Liver (tissue), 9 donors: ENCODE measurements around the gene METTL18. TPM values are rescaled to one million over a fixed set of nuclear protein-coding genes. Genes with fewer than 3 reads are reported as not detected.
A peak's percentile ranks its signal among the peaks of the same experiment; 100 is the strongest.

Source experiments
- DNase-seq: peaks from one replicate; pipeline ENCODE4 v3.0.0-alpha.2; 2017; ENCODE audit warnings: low spot score
- H3K27ac ChIP-seq, 2 donors: one replicate each; pipeline ENCODE4 v1.7.0; 2013; ENCODE audit warnings: inconsistent platforms in 2 of 2, low read length in 2 of 2, control low read depth in 1 of 2, low read depth in 1 of 2, mild to moderate bottlenecking in 1 of 2
- H3K27me3 ChIP-seq, 4 donors: one replicate each; pipeline versions ENCODE4 v1.6.1 to v1.7.0; 2013; ENCODE audit warnings: low read length in 3 of 4, inconsistent platforms in 1 of 4, mild to moderate bottlenecking in 1 of 4, moderate library complexity in 1 of 4; ENCODE audit not compliant: control insufficient read depth in 4 of 4, insufficient read depth in 4 of 4
- H3K36me3 ChIP-seq, 4 donors: one replicate each; pipeline versions ENCODE4 v1.6.1 to v1.7.0; 2013; ENCODE audit warnings: low read length in 3 of 4, mild to moderate bottlenecking in 3 of 4, low read depth in 1 of 4, moderate library complexity in 1 of 4; ENCODE audit not compliant: control insufficient read depth in 4 of 4, insufficient read depth in 3 of 4
- H3K4me1 ChIP-seq, 4 donors: one replicate each; pipeline versions ENCODE4 v1.6.1 to v1.7.0; 2013; ENCODE audit warnings: low read length in 3 of 4, mild to moderate bottlenecking in 3 of 4, moderate library complexity in 1 of 4; ENCODE audit not compliant: control insufficient read depth in 4 of 4, insufficient read depth in 4 of 4
- H3K4me3 ChIP-seq, 3 donors: one replicate each; pipeline versions ENCODE4 v1.6.1 to v1.7.0; 2013; ENCODE audit warnings: low read length in 3 of 3, control low read depth in 1 of 3, low read depth in 1 of 3, mild to moderate bottlenecking in 1 of 3
- H3K9ac ChIP-seq, 2 donors: one replicate each; pipeline ENCODE4 v1.7.0; 2013; ENCODE audit warnings: low read length in 2 of 2, mild to moderate bottlenecking in 2 of 2, moderate library complexity in 2 of 2, control low read depth in 1 of 2, low read depth in 1 of 2
- H3K9me3 ChIP-seq, 4 donors: one replicate each; pipeline versions ENCODE4 v1.6.1 to v1.7.0; 2013; ENCODE audit warnings: low read length in 3 of 4; ENCODE audit not compliant: control insufficient read depth in 4 of 4
- EGR1 ChIP-seq, 2 donors: IDR thresholded peaks; 2 replicates each; pipeline ENCODE4 v1.6.1; 2016 to 2018; ENCODE audit warnings: antibody characterized with exemption in 2 of 2, low read depth in 2 of 2
- FOXA1 ChIP-seq: IDR thresholded peaks from 2 replicates; pipeline ENCODE4 v1.6.1; 2016; ENCODE audit warnings: antibody characterized with exemption
- FOXA2 ChIP-seq: IDR thresholded peaks from 2 replicates; pipeline ENCODE4 v1.6.1; 2016; ENCODE audit warnings: antibody characterized with exemption
- GABPA ChIP-seq, 2 donors: IDR thresholded peaks in 1 of 2; conservative IDR thresholded peaks in 1 of 2; 2 replicates each; pipeline ENCODE4 v1.6.1; 2016; ENCODE audit warnings: antibody characterized with exemption in 2 of 2, mild to moderate bottlenecking in 1 of 2, moderate library complexity in 1 of 2
- HNF4A ChIP-seq, 2 donors: conservative IDR thresholded peaks; 2 replicates each; pipeline ENCODE4 v1.6.1; 2016; ENCODE audit warnings: antibody characterized with exemption in 2 of 2, mild to moderate bottlenecking in 2 of 2
- HNF4G ChIP-seq: IDR thresholded peaks from 2 replicates; pipeline ENCODE4 v1.6.1; 2016; ENCODE audit warnings: antibody characterized with exemption
- JUND ChIP-seq, 2 donors: IDR thresholded peaks; 2 replicates each; pipeline ENCODE4 v1.6.1; 2016; ENCODE audit warnings: antibody characterized with exemption in 2 of 2
- NR2F2 ChIP-seq: IDR thresholded peaks from 2 replicates; pipeline ENCODE4 v1.6.1; 2016; ENCODE audit warnings: antibody characterized with exemption
- RAD21 ChIP-seq, 2 donors: IDR thresholded peaks; 2 replicates each; pipeline ENCODE4 v1.6.1; 2016; ENCODE audit warnings: antibody characterized with exemption in 2 of 2, mild to moderate bottlenecking in 2 of 2
- REST ChIP-seq: IDR thresholded peaks from 2 replicates; pipeline ENCODE4 v1.6.1; 2016; ENCODE audit warnings: antibody characterized with exemption, mild to moderate bottlenecking
- RXRA ChIP-seq, 2 donors: IDR thresholded peaks; 2 replicates each; pipeline ENCODE4 v1.6.1; 2017 to 2018; ENCODE audit warnings: antibody characterized with exemption in 2 of 2, mild to moderate bottlenecking in 1 of 2
- SP1 ChIP-seq: IDR thresholded peaks from 2 replicates; pipeline ENCODE4 v1.6.1; 2018; ENCODE audit warnings: antibody characterized with exemption, mild to moderate bottlenecking
- TAF1 ChIP-seq: conservative IDR thresholded peaks from 2 replicates; pipeline ENCODE4 v1.6.1; 2016; ENCODE audit warnings: antibody characterized with exemption, mild to moderate bottlenecking
- YY1 ChIP-seq: IDR thresholded peaks from 2 replicates; pipeline ENCODE4 v1.6.1; 2016; ENCODE audit warnings: antibody characterized with exemption, mild to moderate bottlenecking
- WGBS: extraction: QIAGEN DNeasy Blood & Tissue Kit; methylation state at CpG from one replicate; pipeline ENCODE4 v1.1.7; 2013; 5-methylcytosine and 5-hydroxymethylcytosine counted together
- polyA plus RNA-seq, 2 donors: library from polyadenylated mRNA; stranded (reverse) in 1 of 2; unstranded in 1 of 2; fragments of 200-250 nt in 1 of 2; fragments of >200 nt in 1 of 2; fragmentation: Nextera tagmentation in 1 of 2; extraction: Ambion mirVana in 1 of 2; gene quantifications; one replicate each; pipeline versions ENCODE4 v1.2.1 to v1.2.3, GENCODE V29; 2013 to 2015
- total RNA-seq, 2 donors: library from RNA; depleted of rRNA; stranded (reverse); fragments of >200 nt; gene quantifications; one replicate each; pipeline ENCODE4 v1.2.3, GENCODE V29; 2014
- TF ChIP-seq, protein P1 (sequence below): IDR thresholded peaks from 2 replicates; pipeline ENCODE4 v1.6.1; 2016; ENCODE audit warnings: antibody characterized with exemption
- TF ChIP-seq, protein P2 (sequence below): fragments of 150-350 bp; IDR thresholded peaks from 2 replicates; pipeline ENCODE4 v1.5.1; 2017; ENCODE audit warnings: improper control_type of control experiment, low read depth, low read length; ENCODE audit not compliant: missing input control
- TF ChIP-seq, protein P3 (sequence below): IDR thresholded peaks from 2 replicates; pipeline ENCODE4 v1.6.1; 2016; ENCODE audit warnings: antibody characterized with exemption
- TF ChIP-seq, protein P4 (sequence below): IDR thresholded peaks from 2 replicates; pipeline ENCODE4 v1.6.1; 2016; ENCODE audit warnings: antibody characterized with exemption
- donor health status: healthy.
- donor health status: healthy.
- donor health status: healthy.
- donor health status: healthy.
- donor health status: healthy.

The METTL18 gene
- total and polyA plus RNA-seq, 4 donors = 2.1 to 5.0 (median 3.2) TPM

DNA sequence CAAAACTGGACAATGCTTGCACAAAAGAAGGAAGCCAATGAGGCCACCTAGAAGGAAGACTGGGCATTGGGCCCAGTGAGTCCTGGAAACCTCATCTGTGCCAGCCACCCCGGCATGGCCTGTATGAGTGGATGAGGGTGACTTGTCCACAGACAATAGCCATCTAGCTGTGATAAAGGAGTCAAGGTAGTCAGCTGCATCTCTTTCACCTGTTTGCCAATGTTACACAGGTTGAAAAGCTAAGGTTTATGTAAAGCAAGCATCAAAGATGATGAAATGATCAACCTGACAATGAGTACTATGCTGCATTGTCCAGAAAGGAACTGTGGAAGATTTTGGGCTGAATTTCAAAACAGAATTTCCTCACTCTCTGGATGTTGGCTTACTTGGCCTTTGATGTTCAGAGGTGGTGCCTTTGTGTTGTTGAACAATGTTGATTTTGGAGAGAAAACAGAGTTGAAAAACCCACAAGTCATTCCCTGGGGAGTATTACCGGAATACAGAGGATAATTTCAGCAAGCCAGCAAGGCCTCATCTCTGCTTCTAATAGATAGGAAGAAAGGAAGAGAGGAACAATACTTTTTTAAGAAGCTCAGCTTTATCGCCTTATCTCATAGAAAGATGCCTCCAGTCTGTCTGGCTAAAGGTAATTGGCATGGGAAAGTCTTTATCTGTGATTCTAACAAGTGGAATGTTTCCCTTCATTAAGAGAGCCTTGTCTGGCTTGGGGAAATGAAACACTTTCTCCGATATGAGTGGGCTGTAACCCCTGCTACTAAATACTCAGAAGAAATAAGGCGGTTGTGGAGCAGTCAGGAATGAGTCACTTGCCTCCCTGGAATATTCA is 49.5 kb downstream of the METTL18 start:
- DNase-seq = no peak
- no peaks in the 10 kb centered on the region for H3K27me3 ChIP-seq
- peaks cover 5 to 26% (median 14%) of the 10 kb centered on the region in 4 donors for H3K4me1 ChIP-seq
- peak overlapping the region; percentile 42 to 60 for H3K27ac ChIP-seq
- peak overlapping the region in 1 of 2 donors; percentile 73 for H3K9ac ChIP-seq
- TF ChIP-seq EGR1 (IDR thresholded peaks at IDR 0.05; ENCODE audit: low read depth in 2 of 2) (peak in 1 of 2 donors; percentile 78), TAF1 (no peak), YY1 (peak; percentile 80), NR2F2 (peak; percentile 67), RAD21 (IDR thresholded peaks at IDR 0.05) (peak; percentile 40 to 44), HNF4A (conservative IDR thresholded peaks at IDR 0.05) (peak; percentile 79 to 92), SP1 (peak; percentile 92), HNF4G (peak; percentile 20), FOXA2 (peak; percentile 92), REST (peak; percentile 79), GABPA (IDR thresholded peaks at IDR 0.05 in 1 of 2, conservative IDR thresholded peaks at IDR 0.05 in 1 of 2) (peak in 1 of 2 donors; percentile 61), RXRA (IDR thresholded peaks at IDR 0.05) (peak; percentile 99 to 100), FOXA1 (peak; percentile 85), JUND (IDR thresholded peaks at IDR 0.05) (peak; percentile 53 to 86)
- TF ChIP-seq, protein P1, sequence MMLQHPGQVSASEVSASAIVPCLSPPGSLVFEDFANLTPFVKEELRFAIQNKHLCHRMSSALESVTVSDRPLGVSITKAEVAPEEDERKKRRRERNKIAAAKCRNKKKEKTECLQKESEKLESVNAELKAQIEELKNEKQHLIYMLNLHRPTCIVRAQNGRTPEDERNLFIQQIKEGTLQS = peak; percentile 93
- TF ChIP-seq, protein P2, sequence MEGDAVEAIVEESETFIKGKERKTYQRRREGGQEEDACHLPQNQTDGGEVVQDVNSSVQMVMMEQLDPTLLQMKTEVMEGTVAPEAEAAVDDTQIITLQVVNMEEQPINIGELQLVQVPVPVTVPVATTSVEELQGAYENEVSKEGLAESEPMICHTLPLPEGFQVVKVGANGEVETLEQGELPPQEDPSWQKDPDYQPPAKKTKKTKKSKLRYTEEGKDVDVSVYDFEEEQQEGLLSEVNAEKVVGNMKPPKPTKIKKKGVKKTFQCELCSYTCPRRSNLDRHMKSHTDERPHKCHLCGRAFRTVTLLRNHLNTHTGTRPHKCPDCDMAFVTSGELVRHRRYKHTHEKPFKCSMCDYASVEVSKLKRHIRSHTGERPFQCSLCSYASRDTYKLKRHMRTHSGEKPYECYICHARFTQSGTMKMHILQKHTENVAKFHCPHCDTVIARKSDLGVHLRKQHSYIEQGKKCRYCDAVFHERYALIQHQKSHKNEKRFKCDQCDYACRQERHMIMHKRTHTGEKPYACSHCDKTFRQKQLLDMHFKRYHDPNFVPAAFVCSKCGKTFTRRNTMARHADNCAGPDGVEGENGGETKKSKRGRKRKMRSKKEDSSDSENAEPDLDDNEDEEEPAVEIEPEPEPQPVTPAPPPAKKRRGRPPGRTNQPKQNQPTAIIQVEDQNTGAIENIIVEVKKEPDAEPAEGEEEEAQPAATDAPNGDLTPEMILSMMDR = no peak
- TF ChIP-seq, protein P3, sequence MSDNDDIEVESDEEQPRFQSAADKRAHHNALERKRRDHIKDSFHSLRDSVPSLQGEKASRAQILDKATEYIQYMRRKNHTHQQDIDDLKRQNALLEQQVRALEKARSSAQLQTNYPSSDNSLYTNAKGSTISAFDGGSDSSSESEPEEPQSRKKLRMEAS = peak; percentile 97
- TF ChIP-seq, protein P4, sequence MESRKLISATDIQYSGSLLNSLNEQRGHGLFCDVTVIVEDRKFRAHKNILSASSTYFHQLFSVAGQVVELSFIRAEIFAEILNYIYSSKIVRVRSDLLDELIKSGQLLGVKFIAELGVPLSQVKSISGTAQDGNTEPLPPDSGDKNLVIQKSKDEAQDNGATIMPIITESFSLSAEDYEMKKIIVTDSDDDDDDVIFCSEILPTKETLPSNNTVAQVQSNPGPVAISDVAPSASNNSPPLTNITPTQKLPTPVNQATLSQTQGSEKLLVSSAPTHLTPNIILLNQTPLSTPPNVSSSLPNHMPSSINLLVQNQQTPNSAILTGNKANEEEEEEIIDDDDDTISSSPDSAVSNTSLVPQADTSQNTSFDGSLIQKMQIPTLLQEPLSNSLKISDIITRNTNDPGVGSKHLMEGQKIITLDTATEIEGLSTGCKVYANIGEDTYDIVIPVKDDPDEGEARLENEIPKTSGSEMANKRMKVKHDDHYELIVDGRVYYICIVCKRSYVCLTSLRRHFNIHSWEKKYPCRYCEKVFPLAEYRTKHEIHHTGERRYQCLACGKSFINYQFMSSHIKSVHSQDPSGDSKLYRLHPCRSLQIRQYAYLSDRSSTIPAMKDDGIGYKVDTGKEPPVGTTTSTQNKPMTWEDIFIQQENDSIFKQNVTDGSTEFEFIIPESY = peak; percentile 91
- peak overlapping the region; percentile 28 to 67 (median 52) for H3K4me3 ChIP-seq
- H3K36me3 ChIP-seq = no peaks in the 10 kb centered on the region
- WGBS = 29% methylated on average over 5 of the region's 5 CpGs
- no peaks in the 10 kb centered on the region for H3K9me3 ChIP-seq

Other genes with a start within 250 kb of the METTL18 start
- 100 to 1,000 TPM in 1 of 2 donors, 10 to 100 TPM in 1; 86.1 to 155 TPM for gene F5, start 208.4 kb downstream of the METTL18 start, total RNA-seq
- gene F5, start 208.4 kb downstream of the METTL18 start, polyA plus RNA-seq = 100 to 1,000 TPM; 106 to 152 TPM
- 1 to 10 TPM; 2.7 to 8.1 TPM for gene SELP, start 164.8 kb downstream of the METTL18 start, total RNA-seq
- gene SELP, start 164.8 kb downstream of the METTL18 start, polyA plus RNA-seq = 1 to 10 TPM; 1.7 to 2.1 TPM
- gene SELL, start 83.3 kb downstream of the METTL18 start, total RNA-seq = 1 to 10 TPM; 7.2 to 9.9 TPM
- 1 to 10 TPM; 1.5 to 2.4 TPM for gene SELL, start 83.3 kb downstream of the METTL18 start, polyA plus RNA-seq
- gene SELE, start 60.8 kb downstream of the METTL18 start, total RNA-seq = 1 to 10 TPM in 1 of 2 donors, under 1 TPM in 1; 0.09 to 3.4 TPM
- gene SELE, start 60.8 kb downstream of the METTL18 start, polyA plus RNA-seq = 1 to 10 TPM; 3.1 to 4.2 TPM
- 10 to 100 TPM in 1 of 2 donors, 1 to 10 TPM in 1; 7.3 to 12.2 TPM for gene SCYL3, start 99.0 kb upstream of the METTL18 start, total RNA-seq
- 1 to 10 TPM; 4.0 to 5.0 TPM for gene SCYL3, start 99.0 kb upstream of the METTL18 start, polyA plus RNA-seq